Hepatocyte (in vitro differentiated cells): Measurements from ENCODE around the gene STK33.

ENCODE experiments used
- EZH2 ChIP-seq: fragments of 200-600 bp; sonication (generic); IDR thresholded peaks from 2 replicates; pipeline ENCODE4 v1.6.1; 2016; ENCODE audit warnings: antibody characterized with exemption, mild to moderate bottlenecking, borderline replicate concordance
- EZH2phosphoT487 ChIP-seq: fragments of 200-600 bp; sonication (generic); IDR thresholded peaks from one replicate; pipeline ENCODE4 v1.6.1; 2018; ENCODE audit warnings: antibody characterized with exemption, mild to moderate bottlenecking, low read depth, moderate library complexity; ENCODE audit not compliant: unreplicated experiment, severe bottlenecking
- TF ChIP-seq, protein P1 (sequence below): fragments of 200-600 bp; sonication (generic); IDR thresholded peaks from 2 replicates; pipeline ENCODE4 v1.5.1; 2016; ENCODE audit warnings: antibody characterized with exemption, mild to moderate bottlenecking; ENCODE audit not compliant: poor library complexity

DNA sequence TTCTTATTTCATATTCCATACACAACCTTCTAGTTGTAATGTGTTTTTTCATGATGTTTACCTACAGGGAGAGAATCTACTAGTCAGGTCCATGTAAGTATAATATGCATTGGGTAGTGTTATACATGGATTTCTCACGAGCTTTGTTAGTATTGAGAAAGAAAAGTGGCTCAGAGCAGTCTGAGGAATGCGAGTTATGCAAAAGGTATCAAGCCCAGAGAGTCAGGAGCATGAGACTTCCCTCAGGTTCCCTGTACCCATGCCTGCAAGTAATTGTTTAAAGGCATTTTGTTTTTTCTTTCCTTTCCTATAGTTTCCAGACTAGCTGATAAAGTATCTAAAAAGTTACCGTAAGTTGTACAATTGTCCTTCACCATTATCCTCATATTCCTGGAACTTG lies 66.1 kb downstream of the STK33 start:
- TF ChIP-seq EZH2phosphoT487 (no peak), EZH2 (no peak)
- TF ChIP-seq, protein P1, sequence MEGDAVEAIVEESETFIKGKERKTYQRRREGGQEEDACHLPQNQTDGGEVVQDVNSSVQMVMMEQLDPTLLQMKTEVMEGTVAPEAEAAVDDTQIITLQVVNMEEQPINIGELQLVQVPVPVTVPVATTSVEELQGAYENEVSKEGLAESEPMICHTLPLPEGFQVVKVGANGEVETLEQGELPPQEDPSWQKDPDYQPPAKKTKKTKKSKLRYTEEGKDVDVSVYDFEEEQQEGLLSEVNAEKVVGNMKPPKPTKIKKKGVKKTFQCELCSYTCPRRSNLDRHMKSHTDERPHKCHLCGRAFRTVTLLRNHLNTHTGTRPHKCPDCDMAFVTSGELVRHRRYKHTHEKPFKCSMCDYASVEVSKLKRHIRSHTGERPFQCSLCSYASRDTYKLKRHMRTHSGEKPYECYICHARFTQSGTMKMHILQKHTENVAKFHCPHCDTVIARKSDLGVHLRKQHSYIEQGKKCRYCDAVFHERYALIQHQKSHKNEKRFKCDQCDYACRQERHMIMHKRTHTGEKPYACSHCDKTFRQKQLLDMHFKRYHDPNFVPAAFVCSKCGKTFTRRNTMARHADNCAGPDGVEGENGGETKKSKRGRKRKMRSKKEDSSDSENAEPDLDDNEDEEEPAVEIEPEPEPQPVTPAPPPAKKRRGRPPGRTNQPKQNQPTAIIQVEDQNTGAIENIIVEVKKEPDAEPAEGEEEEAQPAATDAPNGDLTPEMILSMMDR: no peak
